Liver (tissue), 9 donors: ENCODE results near the gene ENOX2. TPM values are rescaled to one million over a fixed set of nuclear protein-coding genes. Genes with fewer than 3 reads are reported as not detected.

Experiments
- DNase-seq: peaks from one replicate; pipeline ENCODE4 v3.0.0-alpha.2; 2017; ENCODE audit warnings: low spot score
- H3K27ac ChIP-seq, 2 donors: one replicate each; pipeline ENCODE4 v1.7.0; 2013; ENCODE audit warnings: inconsistent platforms in 2 of 2, low read length in 2 of 2, control low read depth in 1 of 2, low read depth in 1 of 2, mild to moderate bottlenecking in 1 of 2
- H3K27me3 ChIP-seq, 4 donors: one replicate each; pipeline versions ENCODE4 v1.6.1 to v1.7.0; 2013; ENCODE audit warnings: low read length in 3 of 4, inconsistent platforms in 1 of 4, mild to moderate bottlenecking in 1 of 4, moderate library complexity in 1 of 4; ENCODE audit not compliant: control insufficient read depth in 4 of 4, insufficient read depth in 4 of 4
- H3K36me3 ChIP-seq, 4 donors: one replicate each; pipeline versions ENCODE4 v1.6.1 to v1.7.0; 2013; ENCODE audit warnings: low read length in 3 of 4, mild to moderate bottlenecking in 3 of 4, low read depth in 1 of 4, moderate library complexity in 1 of 4; ENCODE audit not compliant: control insufficient read depth in 4 of 4, insufficient read depth in 3 of 4
- H3K4me1 ChIP-seq, 4 donors: one replicate each; pipeline versions ENCODE4 v1.6.1 to v1.7.0; 2013; ENCODE audit warnings: low read length in 3 of 4, mild to moderate bottlenecking in 3 of 4, moderate library complexity in 1 of 4; ENCODE audit not compliant: control insufficient read depth in 4 of 4, insufficient read depth in 4 of 4
- H3K4me3 ChIP-seq, 3 donors: one replicate each; pipeline versions ENCODE4 v1.6.1 to v1.7.0; 2013; ENCODE audit warnings: low read length in 3 of 3, control low read depth in 1 of 3, low read depth in 1 of 3, mild to moderate bottlenecking in 1 of 3
- H3K9ac ChIP-seq, 2 donors: one replicate each; pipeline ENCODE4 v1.7.0; 2013; ENCODE audit warnings: low read length in 2 of 2, mild to moderate bottlenecking in 2 of 2, moderate library complexity in 2 of 2, control low read depth in 1 of 2, low read depth in 1 of 2
- H3K9me3 ChIP-seq, 4 donors: one replicate each; pipeline versions ENCODE4 v1.6.1 to v1.7.0; 2013; ENCODE audit warnings: low read length in 3 of 4; ENCODE audit not compliant: control insufficient read depth in 4 of 4
- ATF3 ChIP-seq: IDR thresholded peaks from 2 replicates; pipeline ENCODE4 v1.6.1; 2016; ENCODE audit warnings: antibody characterized with exemption
- CTCF ChIP-seq: fragments of 150-350 bp; IDR thresholded peaks from 2 replicates; pipeline ENCODE4 v1.5.1; 2017; ENCODE audit warnings: improper control_type of control experiment, low read depth, low read length; ENCODE audit not compliant: missing input control
- EGR1 ChIP-seq, 2 donors: IDR thresholded peaks; 2 replicates each; pipeline ENCODE4 v1.6.1; 2016 to 2018; ENCODE audit warnings: antibody characterized with exemption in 2 of 2, low read depth in 2 of 2
- FOXA1 ChIP-seq: IDR thresholded peaks from 2 replicates; pipeline ENCODE4 v1.6.1; 2016; ENCODE audit warnings: antibody characterized with exemption
- FOXA2 ChIP-seq: IDR thresholded peaks from 2 replicates; pipeline ENCODE4 v1.6.1; 2016; ENCODE audit warnings: antibody characterized with exemption
- GABPA ChIP-seq, 2 donors: IDR thresholded peaks in 1 of 2; conservative IDR thresholded peaks in 1 of 2; 2 replicates each; pipeline ENCODE4 v1.6.1; 2016; ENCODE audit warnings: antibody characterized with exemption in 2 of 2, mild to moderate bottlenecking in 1 of 2, moderate library complexity in 1 of 2
- JUND ChIP-seq, 2 donors: IDR thresholded peaks; 2 replicates each; pipeline ENCODE4 v1.6.1; 2016; ENCODE audit warnings: antibody characterized with exemption in 2 of 2
- NR2F2 ChIP-seq: IDR thresholded peaks from 2 replicates; pipeline ENCODE4 v1.6.1; 2016; ENCODE audit warnings: antibody characterized with exemption
- RAD21 ChIP-seq, 2 donors: IDR thresholded peaks; 2 replicates each; pipeline ENCODE4 v1.6.1; 2016; ENCODE audit warnings: antibody characterized with exemption in 2 of 2, mild to moderate bottlenecking in 2 of 2
- RXRA ChIP-seq, 2 donors: IDR thresholded peaks; 2 replicates each; pipeline ENCODE4 v1.6.1; 2017 to 2018; ENCODE audit warnings: antibody characterized with exemption in 2 of 2, mild to moderate bottlenecking in 1 of 2
- YY1 ChIP-seq: IDR thresholded peaks from 2 replicates; pipeline ENCODE4 v1.6.1; 2016; ENCODE audit warnings: antibody characterized with exemption, mild to moderate bottlenecking
- ZBTB33 ChIP-seq: IDR thresholded peaks from 2 replicates; pipeline ENCODE4 v1.6.1; 2016; ENCODE audit warnings: antibody characterized with exemption
- WGBS: extraction: QIAGEN DNeasy Blood & Tissue Kit; methylation state at CpG from one replicate; pipeline ENCODE4 v1.1.7; 2013; 5-methylcytosine and 5-hydroxymethylcytosine counted together
- polyA plus RNA-seq, 2 donors: library from polyadenylated mRNA; stranded (reverse) in 1 of 2; unstranded in 1 of 2; fragments of 200-250 nt in 1 of 2; fragments of >200 nt in 1 of 2; fragmentation: Nextera tagmentation in 1 of 2; extraction: Ambion mirVana in 1 of 2; gene quantifications; one replicate each; pipeline versions ENCODE4 v1.2.1 to v1.2.3, GENCODE V29; 2013 to 2015
- total RNA-seq, 2 donors: library from RNA; depleted of rRNA; stranded (reverse); fragments of >200 nt; gene quantifications; one replicate each; pipeline ENCODE4 v1.2.3, GENCODE V29; 2014
- donor health status: healthy.
- donor health status: healthy.
- donor health status: healthy.
- donor health status: healthy.
- donor health status: healthy.

ENOX2 gene
- total and polyA plus RNA-seq, 4 donors = 5.0 to 11.5 (median 6.5) TPM

- DNase-seq = no peak
- Histone ChIP-seq H3K27me3 (no peaks in the 10 kb centered on the region), H3K27ac (no peak overlapping the region), H3K9me3 (no peaks in the 10 kb centered on the region), H3K9ac (no peak overlapping the region), H3K4me3 (no peak overlapping the region), H3K4me1 (no peaks in the 10 kb centered on the region), H3K36me3 (no peaks in the 10 kb centered on the region)
- TF ChIP-seq ATF3 (no peak), FOXA2 (no peak), YY1 (no peak), NR2F2 (no peak), FOXA1 (no peak), CTCF (no peak), GABPA (IDR thresholded peaks at IDR 0.05 in 1 of 2, conservative IDR thresholded peaks at IDR 0.05 in 1 of 2) (no peak), RAD21 (IDR thresholded peaks at IDR 0.05) (no peak), JUND (IDR thresholded peaks at IDR 0.05) (no peak), RXRA (IDR thresholded peaks at IDR 0.05) (no peak), EGR1 (IDR thresholded peaks at IDR 0.05; ENCODE audit: low read depth in 2 of 2) (no peak)
- WGBS = 90% methylated on average over 4 of the region's 4 CpGs
These were observed 161.4 kb downstream of the ENOX2 start for GRCh38 chrX:130741584-130741983.

GRCh38 chrX:130741151-130741550, 161.9 kb downstream of the ENOX2 start:
- WGBS = 100% methylated on average over 3 of the region's 3 CpGs
- Histone ChIP-seq H3K27me3 (no peaks in the 10 kb centered on the region), H3K4me1 (no peaks in the 10 kb centered on the region), H3K9ac (no peak overlapping the region), H3K9me3 (no peaks in the 10 kb centered on the region), H3K36me3 (no peaks in the 10 kb centered on the region), H3K4me3 (no peak overlapping the region), H3K27ac (no peak overlapping the region)
- no peak for TF ChIP-seq EGR1 (IDR thresholded peaks at IDR 0.05; ENCODE audit: low read depth in 2 of 2)
- no peak for TF ChIP-seq RAD21 (IDR thresholded peaks at IDR 0.05)
- no peak for TF ChIP-seq FOXA1
- DNase-seq = no peak

GRCh38 chrX:130738638-130739195, 164.3 kb downstream of the ENOX2 start:
- H3K4me3 ChIP-seq = no peak overlapping the region
- no peak for DNase-seq
- no peak overlapping the region for H3K27ac ChIP-seq
- peaks cover 0 to 3% (median 0%) of the 10 kb centered on the region in 4 donors for H3K4me1 ChIP-seq
- H3K9ac ChIP-seq = no peak overlapping the region
- H3K27me3 ChIP-seq = no peaks in the 10 kb centered on the region
- H3K9me3 ChIP-seq = no peaks in the 10 kb centered on the region
- no peaks in the 10 kb centered on the region for H3K36me3 ChIP-seq
- WGBS = 88% methylated on average over 5 of the region's 5 CpGs
- TF ChIP-seq ZBTB33 (no peak), NR2F2 (no peak)
